Measurements from ENCODE around the gene RTL9.

DNA sequence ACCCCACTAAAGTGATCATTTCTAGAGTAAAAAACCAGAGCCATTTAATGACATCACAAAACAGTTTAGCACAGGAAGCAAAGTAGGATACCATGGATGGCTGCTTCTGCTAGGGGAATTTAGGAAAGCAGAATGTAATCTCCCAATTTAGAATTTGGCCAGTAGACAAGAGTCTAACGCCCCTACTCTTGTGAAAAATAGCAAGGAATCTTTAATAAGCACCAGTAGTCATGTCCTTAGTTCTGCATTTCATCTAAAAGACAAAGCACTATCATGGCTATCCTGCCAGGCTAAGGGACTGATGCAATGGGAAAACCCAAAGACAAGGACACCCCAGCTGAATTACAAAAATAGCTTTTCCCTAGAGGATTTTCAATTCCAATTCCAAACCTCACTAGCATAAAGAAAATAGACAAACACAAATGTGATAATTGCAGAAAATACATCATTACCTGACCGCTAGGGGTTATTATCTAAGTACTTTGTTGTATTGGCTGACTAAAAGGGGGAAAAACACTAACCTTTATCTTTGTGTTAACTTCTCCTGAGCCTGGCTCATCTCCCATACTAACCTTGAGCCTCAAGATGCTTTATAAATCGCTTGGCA lies 38.2 kb upstream of the RTL9 start:
- TF ChIP-seq CTCF (conservative IDR thresholded peaks at IDR 0.05; ENCODE audit: low read depth, low read length) (no peak), EZH2 (IDR thresholded peaks at IDR 0.05; ENCODE audit: low read length, unreplicated experiment) (no peak)

Data from PC-3 (cell line).